Hepatic stellate cell (primary cell): Measurements from ENCODE around the gene FBXW10B.
"Not testable (repeated sequence)": the region's sequence is repeated elsewhere in the genome, so short reads cannot be mapped to it uniquely, and the experiment has no call there.

ENCODE experiments used
- DNase-seq: peaks from one replicate; pipeline ENCODE4 v3.0.0; 2011; ENCODE audit warnings: low spot score

Gene FBXW10B

DNA sequence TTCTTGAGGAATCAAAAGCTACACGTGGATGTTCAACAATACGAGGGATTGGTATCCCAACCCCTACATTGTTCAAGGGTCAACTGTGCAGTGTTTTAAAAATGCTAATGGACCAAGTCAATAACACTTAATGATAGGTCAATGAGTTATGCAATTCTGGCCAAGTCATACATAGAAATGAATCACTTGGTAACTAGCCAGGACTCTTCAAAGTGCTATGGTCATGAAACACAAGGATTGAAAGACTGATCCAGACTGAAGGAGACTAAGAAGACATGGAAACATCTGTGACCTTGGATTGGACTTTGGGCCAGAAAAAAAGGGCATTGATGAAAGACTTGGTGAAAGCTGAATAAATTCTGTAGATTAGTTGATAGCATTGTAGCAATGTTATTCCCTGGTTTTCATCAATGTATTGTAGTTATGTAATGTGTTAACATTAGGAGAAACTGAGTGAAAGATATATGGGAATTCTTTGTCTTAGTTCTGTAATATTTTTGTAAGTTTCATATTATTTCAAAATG is 11.5 kb upstream of the FBXW10B start:
- DNase-seq: not testable (repeated sequence)

DNA sequence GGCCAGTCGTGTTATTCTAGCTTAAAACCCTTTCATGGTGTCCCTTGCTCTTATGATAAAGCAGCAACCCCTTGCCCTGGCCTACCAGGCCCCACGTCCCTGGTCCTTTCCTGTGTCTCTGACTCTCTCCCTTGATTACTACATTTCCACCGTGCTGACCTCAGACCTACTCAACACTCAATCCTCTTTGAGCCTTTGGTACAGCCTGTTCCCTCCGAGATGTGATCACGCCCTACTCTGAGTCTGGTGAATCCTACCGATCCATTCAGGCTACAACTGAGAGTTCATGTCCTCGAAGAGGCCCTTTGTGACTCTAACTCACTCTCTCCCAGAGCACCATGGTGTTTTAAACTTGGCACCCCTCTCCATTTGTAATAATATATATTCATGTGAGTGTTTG is 10.5 kb upstream of the FBXW10B start:
- not testable (repeated sequence) for DNase-seq

DNA sequence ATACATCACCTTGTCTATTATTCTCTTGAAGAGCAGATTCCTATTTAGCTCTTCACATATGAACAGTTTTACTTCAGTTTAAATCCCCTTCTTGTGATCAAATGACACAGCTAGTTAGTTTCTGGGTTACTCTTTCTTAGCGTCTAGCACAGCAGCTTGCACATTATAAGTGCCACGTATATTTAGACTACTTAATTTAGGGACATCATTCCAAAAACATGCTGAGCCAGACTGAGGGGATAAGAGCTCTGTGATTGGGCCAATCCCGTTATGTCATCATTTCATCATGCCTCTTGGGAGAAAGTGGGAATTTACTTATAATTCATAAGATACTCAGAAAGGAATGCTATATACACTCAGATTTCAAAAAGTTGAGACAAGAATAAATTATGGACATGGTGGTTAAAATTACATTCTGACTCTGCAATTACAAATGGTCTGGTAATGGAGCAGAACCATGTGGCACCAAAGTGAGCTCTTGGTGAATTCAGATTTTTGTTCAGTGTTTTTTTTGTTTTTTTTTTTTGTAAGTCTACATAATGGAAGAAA is 4.2 kb upstream of the FBXW10B start:
- DNase-seq: not testable (repeated sequence)

DNA sequence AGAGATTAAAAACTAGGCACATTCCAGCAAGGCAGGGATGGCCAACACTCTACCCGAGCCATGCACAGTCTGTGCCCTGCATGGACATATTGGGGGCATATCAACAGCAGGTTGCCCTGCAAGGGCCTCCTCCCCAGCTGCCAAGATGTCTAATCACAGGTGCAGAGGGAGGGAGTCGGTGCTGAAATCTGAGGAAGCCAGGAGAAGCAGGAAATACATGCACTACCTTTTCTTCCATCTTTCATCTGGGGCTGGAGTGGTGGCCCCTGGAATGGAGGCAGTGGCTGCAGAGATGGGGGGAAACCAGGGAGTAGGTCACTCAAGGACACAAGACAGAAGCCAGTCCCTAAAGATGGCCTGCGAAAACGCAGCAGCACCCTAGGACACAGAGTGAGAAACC is 3.8 kb upstream of the FBXW10B start:
- DNase-seq: not testable (repeated sequence)

DNA sequence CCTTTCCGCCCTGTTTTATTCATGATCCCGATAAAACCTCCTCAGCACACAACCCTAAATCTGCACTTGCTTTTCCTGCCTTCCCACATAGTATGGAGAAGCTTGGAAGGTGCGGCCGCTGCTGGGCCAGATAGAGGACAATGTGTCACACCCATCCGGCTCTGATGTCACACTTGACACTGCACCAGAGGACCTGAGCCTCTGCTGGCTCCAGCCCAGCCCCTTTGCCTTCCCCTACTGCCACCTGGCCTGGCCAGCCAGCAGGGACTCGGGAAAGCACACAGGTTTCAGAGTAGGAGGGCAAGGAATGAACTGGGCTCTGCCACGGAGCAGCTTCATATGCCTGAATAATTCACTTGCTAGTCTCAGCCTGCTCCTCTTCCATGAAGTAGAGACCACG is 2.6 kb upstream of the FBXW10B start:
- not testable (repeated sequence) for DNase-seq

DNA sequence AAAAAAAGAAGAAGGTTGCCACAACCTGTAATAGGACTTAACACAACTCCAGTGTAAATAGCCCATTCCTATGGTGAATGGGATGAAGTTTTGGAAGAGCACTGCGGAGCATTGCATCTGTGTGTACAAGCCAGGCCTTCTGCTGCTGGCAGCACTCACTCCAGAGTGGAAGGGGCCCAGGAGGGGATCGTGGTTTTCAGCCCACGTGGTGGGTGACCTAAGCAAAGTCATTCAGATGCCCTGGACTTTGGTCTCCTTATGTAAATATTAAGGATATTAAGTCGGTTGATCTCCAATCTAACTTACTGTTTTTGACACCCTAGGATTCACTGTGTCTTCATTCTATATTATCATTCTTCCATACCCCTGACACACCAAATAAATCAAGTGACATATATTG is 2.7 kb downstream of the FBXW10B start:
- not testable (repeated sequence) for DNase-seq

DNA sequence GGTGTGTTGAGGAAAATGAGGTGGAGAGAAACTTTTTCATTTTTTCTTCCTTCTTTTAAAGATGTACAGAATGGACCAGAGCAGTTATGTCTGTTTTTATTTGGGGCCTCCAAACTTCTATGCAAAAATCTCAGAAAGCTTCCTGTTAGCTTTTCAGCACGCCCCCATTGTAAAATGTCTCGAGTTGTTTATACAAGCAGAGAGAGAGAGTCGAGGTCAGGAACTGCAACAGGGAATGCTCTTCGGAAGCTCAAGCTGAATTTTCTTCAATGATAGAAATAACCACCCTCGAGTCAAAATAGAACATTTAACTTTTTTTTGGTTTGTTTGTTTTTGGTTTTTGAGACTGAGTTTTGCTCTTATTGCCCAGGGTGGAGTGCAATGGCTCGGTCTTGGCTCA is 3.7 kb downstream of the FBXW10B start:
- not testable (repeated sequence) for DNase-seq

DNA sequence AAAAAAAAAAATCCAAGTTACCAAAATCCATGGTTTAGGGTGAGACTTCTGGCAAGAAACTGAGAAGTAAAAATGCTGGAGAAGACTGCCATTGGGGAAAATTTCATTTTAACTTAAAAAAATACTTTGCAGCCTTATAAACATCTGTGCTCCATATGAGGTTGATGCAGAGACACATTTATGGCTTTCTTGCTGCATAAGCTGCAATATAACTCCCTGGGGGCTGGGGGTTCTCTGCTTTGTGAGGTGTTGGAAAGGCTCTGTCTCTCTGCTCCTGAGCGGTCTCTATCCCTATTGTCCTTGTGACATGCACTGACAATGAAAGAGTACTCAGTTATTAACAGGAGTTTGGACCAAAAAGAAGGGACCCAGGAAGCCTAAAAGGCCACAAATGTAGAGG is 6.4 kb downstream of the FBXW10B start:
- not testable (repeated sequence) for DNase-seq

DNA sequence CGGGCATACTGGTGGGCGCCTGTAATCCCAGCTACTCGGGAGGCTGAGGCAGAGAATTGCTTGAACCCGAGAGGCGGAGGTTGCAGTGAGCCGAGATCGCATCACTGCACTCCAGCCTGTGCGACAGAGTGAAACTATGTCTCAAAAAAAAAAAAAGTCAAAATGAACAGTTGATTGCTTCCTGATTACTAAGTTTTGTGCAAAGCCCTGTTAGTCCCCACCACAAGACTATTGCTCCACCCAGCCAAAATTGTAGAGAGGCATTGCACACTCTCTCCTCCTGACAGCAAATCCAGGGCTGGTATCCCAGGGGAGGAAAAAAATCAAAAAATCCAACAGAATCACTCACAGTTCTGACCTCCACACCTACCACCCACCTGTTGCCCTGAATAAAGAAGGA is 26.5 kb downstream of the FBXW10B start:
- not testable (repeated sequence) for DNase-seq

DNA sequence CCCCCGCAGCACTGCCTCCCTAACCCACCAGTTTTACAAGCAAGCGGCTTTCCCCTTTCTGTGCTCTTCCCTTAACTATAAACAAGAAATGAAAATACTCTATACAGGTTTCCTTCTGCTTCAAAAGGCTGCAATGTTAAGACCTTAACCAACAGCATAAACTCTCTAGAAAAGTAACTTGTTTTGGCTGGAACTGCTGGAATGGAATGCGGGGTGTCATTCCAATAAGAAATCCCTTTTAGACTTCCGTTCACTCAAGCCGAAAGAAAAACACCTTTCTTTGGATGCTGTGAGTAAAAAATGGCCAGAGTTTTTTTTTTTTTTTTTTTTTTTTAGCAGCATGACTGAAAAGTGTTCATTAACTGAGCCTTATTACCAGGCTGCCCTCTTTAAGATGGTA is 27.5 kb downstream of the FBXW10B start:
- not testable (repeated sequence) for DNase-seq

DNA sequence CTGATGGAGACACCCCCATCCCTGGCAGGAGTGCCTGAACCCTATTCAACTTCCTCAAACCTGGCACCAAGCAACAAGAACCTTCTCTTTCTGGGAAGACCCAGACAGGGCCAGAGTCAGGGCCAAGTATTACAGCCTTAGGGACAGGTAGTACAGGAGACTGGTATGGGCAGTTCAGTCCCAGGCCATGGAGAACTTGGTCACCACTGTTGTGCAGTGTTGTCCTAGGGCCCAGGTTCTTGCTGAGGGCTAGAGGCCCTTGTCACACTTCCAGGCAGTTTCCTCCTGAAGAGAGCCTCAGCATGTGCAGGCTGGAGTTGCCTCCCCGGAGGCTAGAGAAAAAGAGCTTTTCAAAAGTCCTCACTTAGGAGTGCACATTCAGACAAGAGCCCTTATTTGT is 28.7 kb downstream of the FBXW10B start:
- DNase-seq: not testable (repeated sequence)

DNA sequence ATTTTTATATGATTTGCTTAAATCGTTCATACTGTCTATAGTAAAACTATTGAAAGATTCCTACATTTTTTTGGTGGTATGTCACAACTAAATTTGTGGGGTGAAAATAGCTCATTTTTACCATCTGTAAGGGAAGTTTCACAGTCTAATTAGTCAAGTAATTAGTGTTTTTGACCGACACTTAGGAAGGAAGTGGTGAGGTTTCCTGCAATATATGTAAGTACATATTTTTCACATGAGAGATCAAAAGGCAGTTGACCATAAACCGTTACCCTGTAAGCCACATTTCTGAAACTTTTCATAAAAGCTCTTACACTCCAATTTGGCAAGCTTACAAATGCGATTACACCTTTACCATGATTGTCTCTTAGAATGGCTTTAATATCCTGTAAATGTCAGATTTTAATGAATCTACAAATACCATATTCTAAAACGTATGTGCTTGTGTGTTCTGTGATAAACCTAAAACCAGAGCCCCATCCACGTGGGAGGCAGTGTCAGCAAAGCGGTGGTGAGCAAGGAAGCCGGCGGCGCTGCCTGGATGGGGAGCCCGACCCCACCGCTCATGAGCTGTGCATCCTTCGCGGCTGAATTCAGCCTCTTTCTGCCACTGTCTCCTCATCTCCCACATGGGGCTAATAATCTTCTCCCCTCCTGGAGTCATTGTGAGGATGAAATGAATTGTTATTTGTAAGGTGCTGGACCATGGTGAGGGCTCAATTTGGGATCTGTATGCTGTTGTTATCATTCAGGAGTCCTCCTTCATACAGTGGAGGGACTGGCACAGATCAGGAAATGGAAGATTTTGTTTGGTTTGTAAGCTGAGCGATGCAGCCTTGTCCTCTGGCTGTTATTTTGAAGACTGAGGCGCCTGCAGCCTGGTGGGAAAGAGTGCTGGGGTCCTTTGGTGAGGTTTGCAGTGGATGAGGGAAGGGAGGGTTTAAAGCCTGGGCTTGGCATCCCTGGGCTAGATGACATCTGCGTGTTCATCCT is 29.7 kb downstream of the FBXW10B start:
- not testable (repeated sequence) for DNase-seq

DNA sequence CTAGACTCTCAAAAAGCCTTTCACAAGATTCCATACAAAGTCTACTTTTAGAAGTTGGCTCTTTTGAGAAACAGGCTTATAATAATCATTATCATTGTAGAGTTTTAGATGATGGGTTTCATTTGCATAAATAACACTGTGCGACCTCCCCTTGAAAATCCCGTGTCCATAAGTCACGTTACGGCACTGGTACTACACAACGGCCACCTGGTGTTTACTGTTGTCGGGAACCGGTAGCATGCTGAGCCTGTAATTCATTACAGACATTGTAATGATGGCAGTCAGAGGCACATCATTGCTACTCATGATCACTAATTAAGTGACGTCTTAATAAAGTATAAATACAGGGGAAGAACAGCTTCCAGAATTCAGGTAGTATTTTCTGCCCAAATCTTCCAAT is 31.5 kb downstream of the FBXW10B start:
- DNase-seq: not testable (repeated sequence)

DNA sequence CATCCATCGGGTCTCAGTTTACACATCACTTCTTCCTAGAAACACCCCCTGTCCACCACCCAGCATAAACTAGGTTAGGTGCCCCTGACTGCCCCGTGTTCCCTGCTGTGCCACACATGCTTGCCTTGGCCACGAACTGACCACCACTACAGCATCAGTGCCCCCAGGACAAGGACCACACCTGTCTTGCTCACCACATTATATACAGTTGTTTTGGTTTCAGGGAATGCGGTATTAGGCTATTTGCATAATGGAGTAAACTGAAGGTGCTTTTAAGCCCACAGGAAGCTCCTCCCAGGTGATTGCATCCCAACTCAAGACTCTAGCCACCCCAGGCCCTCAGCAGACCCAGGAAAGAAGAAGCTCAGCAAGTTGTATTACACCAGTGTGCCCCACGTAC is 36.2 kb downstream of the FBXW10B start:
- not testable (repeated sequence) for DNase-seq

DNA sequence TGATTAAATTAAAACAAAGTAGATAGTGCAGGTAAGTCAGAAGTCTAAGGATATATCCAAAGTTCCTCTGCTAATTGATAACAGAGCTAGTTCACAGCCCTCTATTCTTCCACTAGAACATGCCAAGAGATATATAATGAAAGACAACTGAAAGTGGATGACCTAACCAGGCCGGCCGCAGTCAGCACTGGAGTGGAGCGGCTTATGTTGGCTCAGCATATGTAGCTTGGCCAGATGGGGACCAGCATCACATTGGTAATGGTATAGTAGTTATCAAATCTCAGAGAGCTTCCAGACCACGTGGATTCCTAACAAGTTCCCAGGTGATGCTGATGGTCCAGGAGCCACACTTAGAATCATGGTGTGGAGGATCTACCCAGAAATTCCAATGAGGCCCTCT is 38.0 kb downstream of the FBXW10B start:
- not testable (repeated sequence) for DNase-seq

DNA sequence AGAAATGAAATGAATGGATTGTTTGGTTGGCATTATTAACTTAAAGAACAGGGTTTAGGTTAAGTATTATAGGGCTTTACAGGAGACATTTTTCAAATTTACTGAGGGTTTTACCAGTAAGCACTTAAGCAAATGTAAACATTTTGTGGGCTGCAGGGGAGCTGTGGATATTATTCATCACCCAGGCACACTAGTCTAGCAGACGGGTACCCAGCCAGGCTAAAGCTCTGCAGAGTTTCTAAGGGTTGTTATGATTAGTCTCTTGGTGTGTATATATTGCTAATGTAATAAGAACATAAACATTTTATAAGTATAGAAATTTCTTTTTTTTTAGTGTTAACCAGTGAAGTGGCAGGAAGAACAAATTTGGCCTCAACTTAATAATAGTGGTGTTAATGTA is 42.7 kb downstream of the FBXW10B start:
- DNase-seq: not testable (repeated sequence)

DNA sequence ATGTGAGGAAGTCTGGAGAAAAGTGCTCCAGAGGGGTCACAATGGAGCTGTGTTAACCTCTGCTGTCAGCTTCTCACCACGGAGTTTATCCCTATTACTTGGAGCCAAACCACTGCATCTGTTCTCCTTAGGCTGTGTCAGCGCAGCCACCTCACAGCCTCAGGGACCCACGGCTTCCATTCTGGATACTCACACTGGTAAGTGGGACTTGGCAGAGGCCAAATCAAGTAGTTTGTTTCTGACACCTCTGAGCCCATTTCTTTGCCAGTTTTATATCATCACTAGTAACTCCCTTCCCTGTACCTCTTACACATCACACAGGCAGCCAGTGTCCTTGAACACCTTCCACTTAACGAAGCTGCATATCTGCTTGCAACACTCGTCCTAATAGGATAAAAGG is 44.8 kb downstream of the FBXW10B start:
- not testable (repeated sequence) for DNase-seq

DNA sequence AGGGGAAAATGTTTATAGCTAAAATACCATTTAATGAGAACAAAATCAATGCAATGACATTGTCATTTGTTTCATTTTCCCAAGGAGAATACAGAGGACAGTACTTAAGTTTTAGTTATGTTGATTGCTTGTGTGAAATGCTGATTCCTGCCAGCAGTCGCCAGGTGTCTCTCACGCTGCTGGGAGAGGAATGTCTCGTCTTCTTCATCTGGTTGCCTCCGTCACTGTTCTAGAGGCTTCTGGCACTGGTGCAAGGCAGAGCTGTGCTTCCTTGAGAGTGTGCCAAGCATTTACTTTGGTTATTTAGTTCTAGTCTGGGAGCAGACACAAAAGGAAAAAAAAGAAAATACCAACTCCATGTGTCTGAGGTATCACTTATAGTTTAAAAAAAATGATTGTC is 45.6 kb downstream of the FBXW10B start:
- not testable (repeated sequence) for DNase-seq
